HEK293T (cell line): ENCODE measurements around the gene NKPD1.

Experiments used
- ARNT ChIP-seq: fragments of 450-650 bp; IDR thresholded peaks from 2 replicates; pipeline ENCODE4 v1.6.1; 2017; ENCODE audit warnings: mild to moderate bottlenecking
- BHLHE40 ChIP-seq: fragments of 450-650 bp; IDR thresholded peaks from 2 replicates; pipeline ENCODE4 v1.6.1; 2016; ENCODE audit warnings: mild to moderate bottlenecking, moderate library complexity, borderline replicate concordance
- FOXA1 ChIP-seq: fragments of 450-650 bp; IDR thresholded peaks from 2 replicates; pipeline ENCODE4 v1.6.1; 2016; ENCODE audit warnings: mild to moderate bottlenecking
- FOXK2 ChIP-seq: fragments of 450-650 bp; IDR thresholded peaks from 2 replicates; pipeline ENCODE4 v1.6.1; 2016; ENCODE audit warnings: mild to moderate bottlenecking
- FOXM1 ChIP-seq: fragments of 450-650 bp; IDR thresholded peaks from 2 replicates; pipeline ENCODE4 v1.6.1; 2017; ENCODE audit warnings: mild to moderate bottlenecking, borderline replicate concordance
- L3MBTL2 ChIP-seq: fragments of 450-650 bp; conservative IDR thresholded peaks from 2 replicates; pipeline ENCODE4 v1.6.1; 2016; ENCODE audit warnings: mild to moderate bottlenecking
- LEF1 ChIP-seq: fragments of 450-650 bp; IDR thresholded peaks from 2 replicates; pipeline ENCODE4 v1.6.1; 2017; ENCODE audit warnings: mild to moderate bottlenecking, borderline replicate concordance
- SP1 ChIP-seq: fragments of 450-650 bp; IDR thresholded peaks from 2 replicates; pipeline ENCODE4 v1.6.1; 2017
- SUZ12 ChIP-seq: fragments of 450-650 bp; IDR thresholded peaks from 2 replicates; pipeline ENCODE4 v1.6.1; 2016; ENCODE audit warnings: mild to moderate bottlenecking
- TARDBP ChIP-seq: fragments of 450-650 bp; IDR thresholded peaks from 2 replicates; pipeline ENCODE4 v1.6.1; 2016
- TF ChIP-seq, protein P1 (sequence below): fragments of 450-650 bp; IDR thresholded peaks from 2 replicates; pipeline ENCODE4 v1.6.1; 2016

DNA sequence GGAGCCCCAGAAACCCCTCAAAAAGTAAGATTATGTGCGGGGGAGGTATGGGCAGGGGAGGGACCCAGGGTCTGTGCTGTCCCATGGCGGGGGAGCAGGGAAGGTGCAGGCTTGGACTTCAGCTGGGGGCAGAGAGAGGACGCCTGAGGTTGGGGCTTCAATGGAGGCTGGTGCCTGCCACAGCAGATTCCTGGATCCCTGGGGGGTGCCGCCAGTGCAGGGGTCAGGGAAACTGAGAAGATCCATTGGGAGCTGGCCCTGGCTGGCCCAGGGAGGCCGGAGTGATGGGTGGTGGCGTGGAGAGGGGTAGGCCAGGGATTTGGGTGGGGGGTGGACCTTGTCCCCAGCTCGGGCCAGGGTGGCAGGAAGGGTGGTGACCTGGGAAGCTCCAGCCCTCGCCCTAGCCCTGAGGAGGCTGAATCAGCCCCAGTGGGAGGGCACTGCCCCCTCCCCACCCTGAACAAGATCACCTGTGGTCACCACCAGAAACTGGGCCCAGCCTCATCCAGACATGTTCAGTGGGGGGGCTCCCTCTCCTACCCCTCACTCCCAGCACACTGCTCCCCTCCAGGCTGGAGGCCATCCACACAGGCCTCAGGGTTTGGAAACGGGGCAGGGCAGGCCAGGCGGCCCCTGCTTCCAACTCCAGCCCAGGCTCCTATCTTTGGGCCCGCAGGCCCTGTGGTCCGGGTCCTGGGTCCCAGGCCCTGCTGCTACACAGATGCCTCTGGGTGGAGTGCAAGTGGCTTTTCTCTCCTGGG is 1.4 kb downstream of the NKPD1 start:
- TF ChIP-seq SP1 (no peak), SUZ12 (no peak), LEF1 (no peak), FOXM1 (no peak), L3MBTL2 (no peak), BHLHE40 (no peak), ARNT (no peak), FOXK2 (no peak), TARDBP (no peak), FOXA1 (no peak)
- TF ChIP-seq, protein P1, sequence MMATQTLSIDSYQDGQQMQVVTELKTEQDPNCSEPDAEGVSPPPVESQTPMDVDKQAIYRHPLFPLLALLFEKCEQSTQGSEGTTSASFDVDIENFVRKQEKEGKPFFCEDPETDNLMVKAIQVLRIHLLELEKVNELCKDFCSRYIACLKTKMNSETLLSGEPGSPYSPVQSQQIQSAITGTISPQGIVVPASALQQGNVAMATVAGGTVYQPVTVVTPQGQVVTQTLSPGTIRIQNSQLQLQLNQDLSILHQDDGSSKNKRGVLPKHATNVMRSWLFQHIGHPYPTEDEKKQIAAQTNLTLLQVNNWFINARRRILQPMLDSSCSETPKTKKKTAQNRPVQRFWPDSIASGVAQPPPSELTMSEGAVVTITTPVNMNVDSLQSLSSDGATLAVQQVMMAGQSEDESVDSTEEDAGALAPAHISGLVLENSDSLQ, result no peak
